A549 treated with AZD9567 at 1 μM for 4 hours (cell line): ENCODE data around the gene OAS3. TPM values are rescaled to one million over a fixed set of nuclear protein-coding genes. Genes with fewer than 3 reads are reported as not detected.

Experiments used
- total RNA-seq: library from RNA; stranded (reverse); fragments of 200-300 nt; extraction: Qiagen RNA extraction; gene quantifications from 5 replicates; pipeline ENCODE4 v1.2.3, GENCODE V29; 2022; ENCODE audit not compliant: insufficient read depth

Gene OAS3, protein sequence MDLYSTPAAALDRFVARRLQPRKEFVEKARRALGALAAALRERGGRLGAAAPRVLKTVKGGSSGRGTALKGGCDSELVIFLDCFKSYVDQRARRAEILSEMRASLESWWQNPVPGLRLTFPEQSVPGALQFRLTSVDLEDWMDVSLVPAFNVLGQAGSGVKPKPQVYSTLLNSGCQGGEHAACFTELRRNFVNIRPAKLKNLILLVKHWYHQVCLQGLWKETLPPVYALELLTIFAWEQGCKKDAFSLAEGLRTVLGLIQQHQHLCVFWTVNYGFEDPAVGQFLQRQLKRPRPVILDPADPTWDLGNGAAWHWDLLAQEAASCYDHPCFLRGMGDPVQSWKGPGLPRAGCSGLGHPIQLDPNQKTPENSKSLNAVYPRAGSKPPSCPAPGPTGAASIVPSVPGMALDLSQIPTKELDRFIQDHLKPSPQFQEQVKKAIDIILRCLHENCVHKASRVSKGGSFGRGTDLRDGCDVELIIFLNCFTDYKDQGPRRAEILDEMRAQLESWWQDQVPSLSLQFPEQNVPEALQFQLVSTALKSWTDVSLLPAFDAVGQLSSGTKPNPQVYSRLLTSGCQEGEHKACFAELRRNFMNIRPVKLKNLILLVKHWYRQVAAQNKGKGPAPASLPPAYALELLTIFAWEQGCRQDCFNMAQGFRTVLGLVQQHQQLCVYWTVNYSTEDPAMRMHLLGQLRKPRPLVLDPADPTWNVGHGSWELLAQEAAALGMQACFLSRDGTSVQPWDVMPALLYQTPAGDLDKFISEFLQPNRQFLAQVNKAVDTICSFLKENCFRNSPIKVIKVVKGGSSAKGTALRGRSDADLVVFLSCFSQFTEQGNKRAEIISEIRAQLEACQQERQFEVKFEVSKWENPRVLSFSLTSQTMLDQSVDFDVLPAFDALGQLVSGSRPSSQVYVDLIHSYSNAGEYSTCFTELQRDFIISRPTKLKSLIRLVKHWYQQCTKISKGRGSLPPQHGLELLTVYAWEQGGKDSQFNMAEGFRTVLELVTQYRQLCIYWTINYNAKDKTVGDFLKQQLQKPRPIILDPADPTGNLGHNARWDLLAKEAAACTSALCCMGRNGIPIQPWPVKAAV
- 19.1 to 29.9 TPM (median 21.2 TPM) in 5 replicates for total RNA-seq

DNA sequence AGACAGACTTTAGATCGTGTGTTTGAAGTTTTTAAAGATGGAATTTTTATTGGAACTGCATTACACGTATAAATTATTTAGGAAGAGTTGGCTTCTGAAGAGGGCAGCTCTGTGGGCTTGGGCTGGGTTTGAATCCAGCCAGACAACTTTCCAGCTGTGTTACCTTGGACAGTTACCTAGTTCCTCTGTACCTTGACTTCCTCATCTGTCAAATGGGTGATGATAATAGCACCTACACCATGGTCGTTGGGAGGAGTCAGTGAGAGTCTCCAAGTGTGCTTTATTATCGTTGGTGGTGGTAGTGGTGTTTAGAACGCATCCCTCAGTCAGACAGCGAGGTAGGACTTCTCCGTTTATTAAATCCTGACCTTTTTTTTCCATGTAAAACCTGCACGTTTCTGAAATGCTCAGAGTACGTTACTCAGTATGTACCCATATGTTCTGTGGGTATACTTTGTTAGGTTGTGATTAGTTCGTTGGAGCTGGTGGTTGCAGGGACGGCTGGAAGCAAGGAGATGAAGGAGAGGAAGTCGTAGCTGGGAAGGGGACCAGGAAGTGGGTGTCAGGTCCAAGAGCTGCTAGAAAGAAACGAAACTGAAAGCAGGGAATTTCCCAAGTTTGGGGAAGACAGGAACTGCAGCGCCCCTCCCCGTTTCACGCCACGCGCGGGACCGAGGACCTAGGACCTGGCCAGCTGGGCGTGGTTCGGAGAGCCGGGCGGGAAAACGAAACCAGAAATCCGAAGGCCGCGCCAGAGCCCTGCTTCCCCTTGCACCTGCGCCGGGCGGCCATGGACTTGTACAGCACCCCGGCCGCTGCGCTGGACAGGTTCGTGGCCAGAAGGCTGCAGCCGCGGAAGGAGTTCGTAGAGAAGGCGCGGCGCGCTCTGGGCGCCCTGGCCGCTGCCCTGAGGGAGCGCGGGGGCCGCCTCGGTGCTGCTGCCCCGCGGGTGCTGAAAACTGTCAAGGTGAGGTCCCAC, at the start of gene OAS3:
Gene OAS3, plus strand, starts transcription at position 734 of the 979 bp plus-strand sequence. Its CDS starts 57 bp downstream, at position 791.

DNA sequence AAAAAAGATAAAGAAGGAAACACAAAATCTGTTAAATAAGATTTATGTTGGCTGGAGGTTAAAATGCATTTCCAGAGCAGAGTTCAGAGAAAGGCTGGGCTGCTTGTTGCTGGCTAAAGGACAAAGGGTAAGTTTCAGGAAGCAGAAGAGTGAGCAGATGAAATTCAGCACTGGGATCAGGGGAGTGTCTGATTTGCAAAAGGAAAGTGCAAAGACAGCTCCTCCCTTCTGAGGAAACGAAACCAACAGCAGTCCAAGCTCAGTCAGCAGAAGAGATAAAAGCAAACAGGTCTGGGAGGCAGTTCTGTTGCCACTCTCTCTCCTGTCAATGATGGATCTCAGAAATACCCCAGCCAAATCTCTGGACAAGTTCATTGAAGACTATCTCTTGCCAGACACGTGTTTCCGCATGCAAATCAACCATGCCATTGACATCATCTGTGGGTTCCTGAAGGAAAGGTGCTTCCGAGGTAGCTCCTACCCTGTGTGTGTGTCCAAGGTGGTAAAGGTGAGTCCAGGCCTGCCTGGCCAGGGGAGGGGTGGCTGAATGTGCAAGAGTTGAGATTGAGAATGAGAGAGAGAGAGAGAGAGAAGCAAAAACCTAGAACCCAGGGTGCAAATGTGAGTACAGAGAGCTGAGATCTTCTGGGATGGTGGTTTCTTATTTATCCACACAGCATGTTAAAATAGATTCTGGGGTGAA, 31.4 kb upstream of the OAS3 start, which contains the start of gene OAS1:
Gene OAS1, plus strand, starts transcription at position 251 of the 703 bp plus-strand sequence. Its CDS starts 78 bp downstream, at position 329.

DNA sequence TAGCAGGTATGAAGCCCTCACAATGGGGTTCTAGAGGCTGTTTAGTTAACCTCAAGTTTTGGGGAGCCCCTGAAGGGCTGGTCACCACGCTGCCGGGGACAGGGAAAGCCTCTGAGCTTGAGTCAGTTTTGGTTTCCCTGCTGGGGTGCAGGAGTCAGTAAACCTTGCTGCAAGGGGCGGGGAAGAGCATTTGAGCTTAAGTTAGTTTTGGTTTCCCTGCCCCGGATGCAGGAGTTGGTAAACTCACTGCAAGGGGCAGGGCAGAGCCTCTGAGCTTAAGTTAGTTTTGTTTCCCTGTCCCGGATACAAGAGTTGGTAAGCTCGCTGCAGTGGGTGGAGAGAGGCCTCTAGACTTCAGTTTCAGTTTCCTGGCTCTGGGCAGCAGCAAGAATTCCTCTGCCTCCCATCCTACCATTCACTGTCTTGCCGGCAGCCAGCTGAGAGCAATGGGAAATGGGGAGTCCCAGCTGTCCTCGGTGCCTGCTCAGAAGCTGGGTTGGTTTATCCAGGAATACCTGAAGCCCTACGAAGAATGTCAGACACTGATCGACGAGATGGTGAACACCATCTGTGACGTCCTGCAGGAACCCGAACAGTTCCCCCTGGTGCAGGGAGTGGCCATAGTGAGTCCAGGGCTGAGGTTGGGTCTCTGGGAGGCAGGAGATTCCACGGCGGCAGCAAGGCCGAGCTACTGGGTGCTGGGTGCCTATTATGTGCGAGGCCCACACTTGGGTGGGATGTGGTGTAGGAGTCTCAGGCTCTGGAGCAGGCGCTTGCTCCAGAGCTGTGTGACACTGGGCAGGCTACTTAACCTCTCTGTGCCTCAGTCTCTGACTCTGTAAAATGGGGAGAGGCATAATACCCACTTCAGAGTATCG, 40.1 kb downstream of the OAS3 start, which contains the start of gene OAS2:
Gene OAS2, plus strand, starts transcription at position 357 of the 878 bp plus-strand sequence. Its CDS starts 90 bp downstream, at position 447.

Other genes starting within 250 kb of the OAS3 start
- 0.12 to 0.31 TPM (median 0.15 TPM) in 4 of 5 replicates, not detected in the other for gene RPH3A, start 146.7 kb upstream of the OAS3 start, total RNA-seq
- gene OAS1, start 31.5 kb upstream of the OAS3 start, total RNA-seq, result 22.9 to 57.3 TPM (median 29.6 TPM) in 5 replicates
- 0.07 to 0.29 TPM (median 0.22 TPM) in 4 of 5 replicates, not detected in the other for gene OAS2, start 40.0 kb downstream of the OAS3 start, total RNA-seq
- 0.34 to 0.52 TPM (median 0.45 TPM) in 4 of 5 replicates, not detected in the other for gene DTX1, start 118.3 kb downstream of the OAS3 start, total RNA-seq
- 0.18 to 0.57 TPM (median 0.26 TPM) in 4 of 5 replicates, not detected in the other for gene RASAL1, start 197.3 kb downstream of the OAS3 start, total RNA-seq
- 0.09 to 0.19 TPM (median 0.15 TPM) in 4 of 5 replicates, not detected in the other for gene CFAP73, start 211.2 kb downstream of the OAS3 start, total RNA-seq
- 54.7 to 89.8 TPM (median 79.3 TPM) in 5 replicates for gene DDX54, start 247.0 kb downstream of the OAS3 start, total RNA-seq
- 24.8 to 34.4 TPM (median 32.5 TPM) in 5 replicates for gene RITA1, start 247.2 kb downstream of the OAS3 start, total RNA-seq